NCI-H2029 (cell line): Measurements from ENCODE around the gene BTG1.
"Not testable (repeated sequence)": the region's sequence is repeated elsewhere in the genome, so short reads cannot be mapped to it uniquely, and the experiment has no call there.

Experiments
- DNase-seq: peaks from one replicate; lab custom pipeline; 2025; lab: John Stamatoyannopoulos, UW

BTG1 gene

DNA sequence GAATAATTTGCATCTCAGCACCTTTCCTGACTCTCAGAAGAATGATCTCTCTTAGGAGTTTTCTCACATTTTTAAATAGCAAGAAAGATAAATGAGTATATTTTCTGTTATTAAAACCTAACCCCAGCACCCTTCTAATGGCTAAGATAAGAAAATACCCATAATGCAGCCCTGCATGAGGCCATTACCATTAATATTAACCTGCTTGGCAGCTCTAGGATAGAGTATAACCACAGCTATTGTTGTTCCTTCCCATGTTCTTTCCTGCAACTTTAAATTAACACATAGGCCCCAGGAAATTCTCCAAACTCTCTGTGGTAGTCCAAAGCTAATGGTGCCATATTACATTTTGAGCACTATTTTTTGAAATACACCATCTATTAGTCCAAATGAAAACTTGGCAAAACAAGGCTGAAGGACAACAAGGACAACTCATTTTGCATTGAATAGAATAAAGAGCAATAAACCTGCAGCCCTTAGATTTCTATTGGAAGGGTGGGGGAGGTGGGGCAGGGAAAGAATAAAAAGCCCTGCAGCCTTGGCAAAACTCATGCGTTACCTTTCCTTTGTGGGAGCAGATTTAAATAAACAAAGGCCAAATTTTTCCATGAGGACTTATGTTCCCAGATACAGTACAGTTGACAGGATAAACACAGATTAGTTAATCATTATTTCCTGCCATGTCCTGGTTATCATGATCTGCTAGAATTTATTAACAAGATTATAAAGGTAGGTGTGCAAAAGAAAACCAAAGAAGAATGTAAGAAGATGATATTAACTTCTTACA, 46.9 kb downstream of the BTG1 start:
- no peak for DNase-seq

DNA sequence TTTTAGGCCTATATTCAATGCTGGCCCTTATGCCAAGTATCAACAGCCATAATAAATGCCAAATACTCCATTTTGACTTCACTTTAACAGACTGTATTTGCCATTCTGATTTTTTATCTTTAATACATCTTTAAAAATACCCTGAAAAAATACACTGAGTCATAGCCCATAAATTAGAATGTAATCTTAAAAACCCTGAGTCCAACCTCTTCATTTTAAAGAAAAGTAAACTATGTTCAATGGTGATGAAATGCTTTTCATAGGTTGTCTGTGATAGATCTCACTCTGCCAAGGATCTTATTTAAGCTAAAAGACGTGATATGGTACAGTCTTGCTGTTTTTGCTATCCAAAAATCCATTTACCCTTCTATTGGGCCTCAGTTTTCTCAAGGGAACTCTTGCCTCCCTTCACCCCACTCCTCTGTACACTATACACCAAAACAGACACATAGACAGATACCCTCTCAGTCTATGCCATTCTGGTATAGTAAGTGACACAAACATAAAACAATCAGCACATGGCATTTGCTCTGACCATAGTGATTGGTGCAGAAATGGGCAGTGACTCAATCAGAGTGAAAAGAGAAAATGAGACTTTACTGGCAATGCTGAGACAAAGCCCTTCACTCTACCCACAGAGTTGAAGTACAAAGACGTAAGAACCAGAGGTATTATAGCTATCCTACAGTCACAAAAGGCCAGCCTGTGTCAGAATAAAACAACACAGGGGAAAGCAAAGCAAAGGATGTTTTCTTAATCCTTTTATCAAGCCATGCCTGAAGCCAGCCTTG, 49.1 kb downstream of the BTG1 start:
- DNase-seq = no peak

- DNase-seq = no peak
These were observed 50.9 kb downstream of the BTG1 start for GRCh38 chr12:92094751-92095161.

DNA sequence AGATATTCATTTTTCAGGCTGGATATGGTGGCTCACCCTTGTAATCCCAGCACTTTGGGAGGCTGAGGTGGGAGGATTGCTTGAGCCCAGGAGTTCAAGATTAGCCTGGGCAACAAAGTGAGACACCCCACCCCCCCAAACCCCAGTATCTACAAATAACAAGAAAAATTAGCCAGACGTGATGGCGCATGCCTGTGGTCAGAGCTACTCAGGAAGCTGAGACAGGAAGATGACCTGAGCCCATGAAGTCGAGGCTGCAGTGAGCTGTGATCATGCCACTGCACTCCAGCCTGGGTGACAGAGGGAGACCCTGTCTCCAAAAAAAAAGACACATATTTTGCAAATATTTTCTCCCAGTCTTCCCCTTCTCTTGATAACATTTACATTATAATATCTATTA, 51.3 kb downstream of the BTG1 start:
- not testable (repeated sequence) for DNase-seq
